IPS-15b (cell line): ENCODE data around the gene CTIF.

ENCODE experiments used
- H3K27me3 ChIP-seq: one replicate; pipeline ENCODE4 v1.6.1; 2013; ENCODE audit warnings: low read length; ENCODE audit not compliant: control insufficient read depth, insufficient read depth
- H3K36me3 ChIP-seq: one replicate; pipeline ENCODE4 v1.6.1; 2013; ENCODE audit warnings: low read length; ENCODE audit not compliant: control insufficient read depth, insufficient read depth
- H3K4me1 ChIP-seq: one replicate; pipeline ENCODE4 v1.6.1; 2013; ENCODE audit warnings: mild to moderate bottlenecking, low read length; ENCODE audit not compliant: control insufficient read depth, insufficient read depth
- H3K4me3 ChIP-seq: one replicate; pipeline ENCODE4 v1.5.1; 2013; ENCODE audit warnings: low read depth, low read length
- H3K9ac ChIP-seq: one replicate; pipeline ENCODE4 v1.6.1; 2013; ENCODE audit warnings: low read depth, mild to moderate bottlenecking, low read length
- H3K9me3 ChIP-seq: one replicate; pipeline ENCODE4 v1.6.1; 2013; ENCODE audit warnings: mild to moderate bottlenecking, low read length; ENCODE audit not compliant: control insufficient read depth, insufficient read depth

CTIF gene

GRCh38 chr18:48571639-48572384 lies 33.0 kb downstream of the CTIF start:
- H3K9me3 ChIP-seq: no peaks in the 10 kb centered on the region
- H3K27me3 ChIP-seq: no peaks in the 10 kb centered on the region
- H3K36me3 ChIP-seq: peaks cover 3% of the 10 kb centered on the region
- H3K9ac ChIP-seq: no peak overlapping the region
- H3K4me1 ChIP-seq: peaks cover 2% of the 10 kb centered on the region
- no peak overlapping the region for H3K4me3 ChIP-seq

- no peaks in the 10 kb centered on the region for H3K27me3 ChIP-seq
- peaks cover 3% of the 10 kb centered on the region for H3K36me3 ChIP-seq
- no peak overlapping the region for H3K4me3 ChIP-seq
- peaks cover 2% of the 10 kb centered on the region for H3K4me1 ChIP-seq
- no peaks in the 10 kb centered on the region for H3K9me3 ChIP-seq
- no peak overlapping the region for H3K9ac ChIP-seq
Measured at GRCh38 chr18:48572402-48573126, 33.7 kb downstream of the CTIF start.

DNA sequence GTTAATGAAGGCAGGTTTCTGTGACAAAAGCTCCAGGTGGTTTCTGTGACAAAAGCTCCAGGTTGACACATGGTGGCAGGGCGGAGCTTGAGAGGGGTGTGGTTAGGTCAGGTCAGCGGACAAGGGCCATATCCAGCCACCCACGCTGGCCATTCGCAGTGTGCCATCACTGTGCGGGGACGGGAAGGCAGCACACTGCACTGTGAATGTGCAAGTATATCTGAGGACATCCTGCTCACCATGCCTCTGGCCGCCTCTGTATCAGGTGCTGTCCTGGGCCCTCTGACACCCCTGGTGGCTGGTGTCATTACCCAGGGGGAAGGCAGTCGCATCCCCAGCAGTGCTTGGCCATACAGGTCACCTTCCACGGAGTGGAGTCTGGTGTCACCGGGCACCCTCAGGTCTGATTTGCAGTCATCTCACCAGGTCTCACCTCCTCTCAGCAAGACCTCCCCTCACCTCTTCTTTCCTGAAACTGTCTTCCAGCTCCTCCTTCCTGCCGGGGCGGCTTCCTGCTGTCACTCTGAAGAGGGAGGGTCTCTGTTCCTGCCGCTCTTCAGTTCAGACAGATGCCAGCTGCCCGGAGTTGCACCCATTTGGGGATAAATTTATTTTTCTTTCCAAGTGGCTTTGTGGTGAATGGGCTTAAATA lies 34.9 kb downstream of the CTIF start:
- no peak overlapping the region for H3K9ac ChIP-seq
- peaks cover 2% of the 10 kb centered on the region for H3K4me1 ChIP-seq
- no peaks in the 10 kb centered on the region for H3K9me3 ChIP-seq
- H3K27me3 ChIP-seq: no peaks in the 10 kb centered on the region
- H3K4me3 ChIP-seq: no peak overlapping the region
- H3K36me3 ChIP-seq: peaks cover 3% of the 10 kb centered on the region

- Histone ChIP-seq H3K9ac (no peak overlapping the region), H3K9me3 (no peaks in the 10 kb centered on the region), H3K36me3 (peaks cover 3% of the 10 kb centered on the region), H3K4me1 (peaks cover 2% of the 10 kb centered on the region), H3K4me3 (no peak overlapping the region), H3K27me3 (no peaks in the 10 kb centered on the region)
Measured at GRCh38 chr18:48574667-48575300, 36.0 kb downstream of the CTIF start.

DNA sequence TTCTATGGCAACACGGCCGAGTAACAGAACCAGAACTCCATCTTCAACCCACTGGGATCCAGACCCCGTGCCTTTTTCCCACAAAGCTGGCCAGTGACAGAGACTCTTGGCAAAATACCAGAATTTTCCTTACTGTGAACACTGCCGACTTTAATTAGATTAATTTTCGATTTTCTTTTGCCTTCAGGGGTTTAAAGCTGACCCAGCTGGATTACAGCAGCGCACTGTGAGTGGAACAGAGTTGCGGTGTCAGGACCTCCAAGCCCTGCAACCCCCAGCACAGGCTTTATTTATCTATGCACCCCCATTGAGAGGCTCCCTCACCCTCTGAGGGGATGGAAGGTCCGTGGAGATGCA lies 36.4 kb downstream of the CTIF start:
- Histone ChIP-seq H3K36me3 (peaks cover 3% of the 10 kb centered on the region), H3K4me1 (peaks cover 3% of the 10 kb centered on the region), H3K9ac (no peak overlapping the region), H3K27me3 (no peaks in the 10 kb centered on the region), H3K4me3 (no peak overlapping the region), H3K9me3 (no peaks in the 10 kb centered on the region)

DNA sequence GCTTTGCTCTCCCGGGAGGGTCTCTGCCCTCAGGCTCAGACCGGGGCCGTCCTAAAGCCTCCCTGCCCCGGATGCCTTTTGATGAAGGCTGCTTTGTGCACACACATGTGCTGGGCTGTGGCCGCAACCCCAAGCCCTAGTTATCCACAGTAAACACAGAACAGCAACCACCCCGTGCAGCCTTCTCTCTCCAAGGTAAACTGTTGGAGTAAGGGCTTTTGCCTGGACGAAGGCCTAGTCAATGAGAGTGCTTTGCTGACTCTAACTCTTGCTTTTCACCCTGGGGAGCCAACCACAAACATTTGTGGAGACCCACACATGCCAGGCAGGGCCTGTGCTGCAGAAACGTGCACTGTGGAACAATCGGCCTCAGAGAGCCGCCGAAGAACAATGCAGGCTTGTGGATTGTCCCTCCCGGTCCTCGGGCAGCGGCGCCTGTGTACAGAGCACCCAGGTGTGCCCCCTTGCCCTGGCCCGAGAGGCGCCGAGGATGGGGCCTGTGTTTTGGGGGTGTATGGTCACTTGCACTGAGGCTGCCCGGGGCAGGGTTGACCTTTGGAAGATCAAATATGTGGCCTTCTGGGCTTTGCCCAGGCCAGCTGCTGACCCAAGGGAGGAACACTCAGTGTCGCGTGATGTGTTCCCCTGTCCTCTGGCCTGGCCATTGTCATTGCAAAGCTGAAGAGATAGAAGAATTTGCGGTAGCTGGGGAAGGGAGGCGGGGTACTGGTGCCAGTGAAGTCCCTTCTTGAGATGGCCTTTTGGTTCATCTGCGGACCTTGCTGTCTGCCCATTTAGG lies 37.0 kb downstream of the CTIF start:
- Histone ChIP-seq H3K9ac (no peak overlapping the region), H3K4me1 (peaks cover 9% of the 10 kb centered on the region), H3K27me3 (no peaks in the 10 kb centered on the region), H3K36me3 (peaks cover 3% of the 10 kb centered on the region), H3K4me3 (no peak overlapping the region), H3K9me3 (no peaks in the 10 kb centered on the region)

- Histone ChIP-seq H3K4me1 (peaks cover 14% of the 10 kb centered on the region), H3K27me3 (no peaks in the 10 kb centered on the region), H3K9me3 (no peaks in the 10 kb centered on the region), H3K36me3 (peaks cover 3% of the 10 kb centered on the region), H3K9ac (no peak overlapping the region), H3K4me3 (no peak overlapping the region)
Measured at GRCh38 chr18:48576457-48576771, 37.6 kb downstream of the CTIF start.

DNA sequence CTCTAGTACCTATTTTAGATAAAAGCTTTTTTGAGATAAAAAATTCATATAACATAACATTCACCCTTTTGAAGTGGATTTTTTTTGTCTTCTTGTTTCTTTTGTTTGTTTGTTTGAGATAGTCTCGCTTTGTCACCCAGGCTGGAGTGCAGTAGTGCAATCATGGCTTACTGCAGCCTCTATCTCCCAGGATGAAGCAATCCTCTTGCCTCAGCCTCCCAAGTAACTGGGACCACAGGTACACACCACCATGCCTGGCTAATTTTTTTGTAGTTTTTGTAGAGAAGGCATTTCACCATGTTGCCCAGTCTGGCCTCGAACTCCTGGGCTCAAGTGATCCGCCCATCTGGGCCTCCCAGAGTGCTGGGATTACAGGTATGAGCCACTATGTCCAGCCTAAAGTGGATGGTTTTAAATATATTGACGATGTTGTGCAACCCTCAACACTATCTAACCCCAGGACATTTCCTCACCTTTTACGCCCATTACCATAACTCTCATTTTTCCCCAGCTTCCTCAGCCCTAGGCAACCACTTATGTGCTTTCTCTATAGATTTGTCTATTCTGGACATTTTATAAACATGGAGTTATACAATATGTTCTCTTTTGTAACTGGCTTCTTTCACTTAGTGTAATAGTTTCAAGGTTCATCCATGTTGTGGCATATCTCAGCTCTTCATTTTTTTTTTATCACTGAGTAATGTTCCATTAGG lies 38.8 kb downstream of the CTIF start:
- peaks cover 3% of the 10 kb centered on the region for H3K36me3 ChIP-seq
- H3K4me1 ChIP-seq: peaks cover 14% of the 10 kb centered on the region
- no peak overlapping the region for H3K9ac ChIP-seq
- no peaks in the 10 kb centered on the region for H3K27me3 ChIP-seq
- no peaks in the 10 kb centered on the region for H3K9me3 ChIP-seq
- no peak overlapping the region for H3K4me3 ChIP-seq

DNA sequence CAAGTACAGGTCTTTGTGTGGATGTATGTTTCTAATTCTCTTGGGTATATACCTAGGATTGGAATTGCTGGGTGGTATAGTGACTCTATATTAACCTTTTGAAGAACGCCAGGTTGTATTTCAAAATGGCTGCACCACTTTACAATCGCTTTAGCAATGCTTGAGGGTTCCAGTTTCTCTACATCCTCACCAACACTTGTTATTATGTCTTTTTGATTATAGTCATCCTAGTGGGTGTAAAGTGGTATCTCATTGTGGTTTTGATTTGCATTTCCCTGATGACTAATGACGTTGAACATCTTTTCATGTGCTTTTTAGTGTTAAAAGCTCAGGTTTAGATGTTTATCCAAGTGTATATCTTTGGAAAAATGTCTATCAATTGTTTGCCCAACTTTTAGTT lies 39.5 kb downstream of the CTIF start:
- Histone ChIP-seq H3K4me1 (peaks cover 12% of the 10 kb centered on the region), H3K4me3 (no peak overlapping the region), H3K9ac (no peak overlapping the region), H3K27me3 (no peaks in the 10 kb centered on the region), H3K9me3 (no peaks in the 10 kb centered on the region), H3K36me3 (peaks cover 3% of the 10 kb centered on the region)

- Histone ChIP-seq H3K9me3 (no peaks in the 10 kb centered on the region), H3K9ac (no peak overlapping the region), H3K4me1 (peaks cover 12% of the 10 kb centered on the region), H3K4me3 (no peak overlapping the region), H3K27me3 (no peaks in the 10 kb centered on the region), H3K36me3 (peaks cover 3% of the 10 kb centered on the region)
Measured at GRCh38 chr18:48580066-48580465, 41.2 kb downstream of the CTIF start.

- no peaks in the 10 kb centered on the region for H3K9me3 ChIP-seq
- H3K4me1 ChIP-seq: peaks cover 12% of the 10 kb centered on the region
- peaks cover 3% of the 10 kb centered on the region for H3K36me3 ChIP-seq
- no peak overlapping the region for H3K4me3 ChIP-seq
- H3K9ac ChIP-seq: no peak overlapping the region
- no peaks in the 10 kb centered on the region for H3K27me3 ChIP-seq
Measured at GRCh38 chr18:48580782-48581181, 42.0 kb downstream of the CTIF start.
